Caco-2 (cell line): ENCODE results near the gene SLC45A2. TPM values are rescaled to one million over a fixed set of nuclear protein-coding genes. Genes with fewer than 3 reads are reported as not detected.
"Not testable (repeated sequence)": the region's sequence is repeated elsewhere in the genome, so short reads cannot be mapped to it uniquely, and the experiment has no call there.

Source experiments
- BruUV-seq: library from RNA; stranded (reverse); fragments of 400-500 nt; replicated peaks from 2 replicates; lab custom pipeline; 2021; lab: Mats Ljungman, UMichigan
- CTCF ChIA-PET: fragments of 300-600 bp; sonication (Branson Sonifier 250); formaldehyde crosslinking; loops from one replicate; lab custom pipeline; 2022; ENCODE audit warnings: antibody characterized with exemption; lab: Charles Lee
- POLR2A ChIA-PET: fragments of 300-600 bp; sonication (Branson Sonifier 250); formaldehyde crosslinking; loops from one replicate; lab custom pipeline; 2022; ENCODE audit warnings: antibody characterized with exemption; lab: Charles Lee
- DNase-seq, 2 experiments: peaks; one replicate each; pipeline versions ENCODE4 v3.0.0 to v3.0.0-alpha.2; 2020 to 2022
- H3K27me3 ChIP-seq: replicated peaks from 2 replicates; pipeline ENCODE4 v1.6.0; 2011; ENCODE audit warnings: low read length; ENCODE audit not compliant: control insufficient read depth, insufficient read depth
- H3K36me3 ChIP-seq: 2 replicates; pipeline ENCODE4 v1.5.1; 2011; ENCODE audit warnings: low read length; ENCODE audit not compliant: control insufficient read depth, insufficient read depth
- H3K4me1 ChIP-seq: fragments of 250-450 bp; sonication (Bioruptor Pico); 2 replicates; pipeline ENCODE4 v1.5.1; 2020; ENCODE audit warnings: mild to moderate bottlenecking
- H3K4me3 ChIP-seq: 2 replicates; pipeline ENCODE4 v1.5.1; 2011; ENCODE audit warnings: low read depth, mild to moderate bottlenecking, control low read depth, low read length
- H3K9me3 ChIP-seq: fragments of 250-450 bp; sonication (Bioruptor Pico); 2 replicates; pipeline ENCODE4 v1.5.1; 2020; ENCODE audit warnings: mild to moderate bottlenecking, moderate library complexity
- H3K27ac Mint-ChIP-seq: one replicate; pipeline ENCODE4 v1.8.0; 2022; ENCODE audit warnings: mixed read lengths; ENCODE audit not compliant: unreplicated experiment
- H3K27me3 Mint-ChIP-seq: one replicate; pipeline ENCODE4 v1.8.0; 2022; ENCODE audit warnings: mixed read lengths; ENCODE audit not compliant: insufficient read depth, unreplicated experiment
- H3K36me3 Mint-ChIP-seq: one replicate; pipeline ENCODE4 v1.8.0; 2022; ENCODE audit warnings: mild to moderate bottlenecking, mixed read lengths; ENCODE audit not compliant: insufficient read depth, unreplicated experiment
- H3K4me1 Mint-ChIP-seq: one replicate; pipeline ENCODE4 v1.8.0; 2022; ENCODE audit warnings: low read depth, mixed read lengths; ENCODE audit not compliant: unreplicated experiment
- H3K4me3 Mint-ChIP-seq: one replicate; pipeline ENCODE4 v1.8.0; 2022; ENCODE audit warnings: mild to moderate bottlenecking, moderate library complexity, mixed read lengths; ENCODE audit not compliant: unreplicated experiment
- H3K9me3 Mint-ChIP-seq: one replicate; pipeline ENCODE4 v1.8.0; 2022; ENCODE audit warnings: mixed read lengths; ENCODE audit not compliant: unreplicated experiment
- CTCF ChIP-seq, 2 experiments: fragments of 200-600 bp in 1 of 2; IDR thresholded peaks; 1 replicate in 1 of 2; 2 replicates in 1 of 2; pipeline versions ENCODE4 v1.5.1 to v1.8.0; 2011 to 2022; ENCODE audit warnings: antibody characterized with exemption in 1 of 2, control low read depth in 1 of 2, inconsistent platforms in 1 of 2, low read depth in 1 of 2, low read length in 1 of 2, mild to moderate bottlenecking in 1 of 2, moderate library complexity in 1 of 2; ENCODE audit not compliant: insufficient read depth in 1 of 2, severe bottlenecking in 1 of 2, unreplicated experiment in 1 of 2
- intact Hi-C: fragments of 100-400 bp; cut with micrococcal nuclease; formaldehyde crosslinking; loops from one replicate; pipeline ENCODE4 v1.10.0; 2022; ENCODE audit not compliant: unreplicated experiment
- total RNA-seq: library from RNA; stranded (reverse); gene quantifications from 2 replicates; pipeline ENCODE4 v1.2.3, GENCODE V29; 2022

The SLC45A2 gene
- total RNA-seq, 1 experiment from 2014 or later: 0.91 TPM

GRCh38 chr5:34012791-34013190, 28.3 kb upstream of the SLC45A2 start:
- no peaks in the 10 kb centered on the region for H3K27me3 Mint-ChIP-seq
- TF ChIP-seq CTCF (IDR thresholded peaks at IDR 0.05; ENCODE audit: insufficient read depth in 1 of 2, low read depth in 1 of 2, low read length in 1 of 2, severe bottlenecking in 1 of 2, unreplicated experiment in 1 of 2): no peak
- CTCF ChIA-PET: no interaction called here
- intact Hi-C loops: no loop called here
- Histone ChIP-seq H3K4me3 (no peak overlapping the region), H3K27me3 (no peaks in the 10 kb centered on the region), H3K9me3 (no peaks in the 10 kb centered on the region), H3K4me1 (peaks cover 40% of the 10 kb centered on the region), H3K36me3 (0 out of 2 replicates have a peak, but pooled peaks cover 2% of the 10 kb centered on the region)
- POLR2A ChIA-PET: no interaction called here
- H3K27ac Mint-ChIP-seq: no peak overlapping the region
- peaks cover 10% of the 10 kb centered on the region for H3K9me3 Mint-ChIP-seq
- no TSS peak for BruUV-seq
- H3K4me3 Mint-ChIP-seq: no peak overlapping the region
- peaks cover 42% of the 10 kb centered on the region for H3K4me1 Mint-ChIP-seq
- peaks cover 18% of the 10 kb centered on the region for H3K36me3 Mint-ChIP-seq
- no peak for DNase-seq

- H3K4me1 ChIP-seq: peaks cover 32% of the 10 kb centered on the region
- no peak overlapping the region for H3K4me3 Mint-ChIP-seq
- no peaks in the 10 kb centered on the region for H3K27me3 Mint-ChIP-seq
- POLR2A ChIA-PET: no interaction called here
- peaks cover 10% of the 10 kb centered on the region for H3K9me3 Mint-ChIP-seq
- CTCF ChIA-PET: no interaction called here
- intact Hi-C loops: loop anchor here (2.0 kb wide), 1 partner anchor 23 kb away; no protein-coding TSS in a partner anchor
- H3K36me3 ChIP-seq: peaks cover 2% of the 10 kb centered on the region; the same call in 1 of the 2 replicates
- peak overlapping the region; percentile 85 for H3K27ac Mint-ChIP-seq
- no peak overlapping the region for H3K4me3 ChIP-seq
- no TSS peak for BruUV-seq
- no peak for TF ChIP-seq CTCF (IDR thresholded peaks at IDR 0.05; ENCODE audit: insufficient read depth in 1 of 2, low read depth in 1 of 2, low read length in 1 of 2, severe bottlenecking in 1 of 2, unreplicated experiment in 1 of 2)
- H3K27me3 ChIP-seq: no peaks in the 10 kb centered on the region
- peaks cover 32% of the 10 kb centered on the region for H3K4me1 Mint-ChIP-seq
- DNase-seq: no peak
- peaks cover 20% of the 10 kb centered on the region for H3K36me3 Mint-ChIP-seq
- no peaks in the 10 kb centered on the region for H3K9me3 ChIP-seq
Observed at GRCh38 chr5:34011536-34011935, 27.0 kb upstream of the SLC45A2 start.

- BruUV-seq, H3K4me3 ChIP-seq, H3K27me3 Mint-ChIP-seq, H3K36me3 ChIP-seq, POLR2A ChIA-PET, CTCF ChIA-PET, H3K9me3 Mint-ChIP-seq, H3K9me3 ChIP-seq, H3K27me3 ChIP-seq: not testable (repeated sequence)
- Mint-ChIP-seq H3K4me3 (peak overlapping the region; percentile 84), H3K36me3 (peaks cover 33% of the 10 kb centered on the region), H3K4me1 (peaks cover 32% of the 10 kb centered on the region), H3K27ac (peak overlapping the region; percentile 85)
- peak; percentile 72 to 74 for DNase-seq
- intact Hi-C loops: loop anchor here (2.0 kb wide), 1 partner anchor 25 kb away; no protein-coding TSS in a partner anchor
- peaks cover 36% of the 10 kb centered on the region for H3K4me1 ChIP-seq
Observed at GRCh38 chr5:34010146-34010545, 25.7 kb upstream of the SLC45A2 start.
